ENCODE measurements around the gene GBGT1.

GBGT1 gene

DNA sequence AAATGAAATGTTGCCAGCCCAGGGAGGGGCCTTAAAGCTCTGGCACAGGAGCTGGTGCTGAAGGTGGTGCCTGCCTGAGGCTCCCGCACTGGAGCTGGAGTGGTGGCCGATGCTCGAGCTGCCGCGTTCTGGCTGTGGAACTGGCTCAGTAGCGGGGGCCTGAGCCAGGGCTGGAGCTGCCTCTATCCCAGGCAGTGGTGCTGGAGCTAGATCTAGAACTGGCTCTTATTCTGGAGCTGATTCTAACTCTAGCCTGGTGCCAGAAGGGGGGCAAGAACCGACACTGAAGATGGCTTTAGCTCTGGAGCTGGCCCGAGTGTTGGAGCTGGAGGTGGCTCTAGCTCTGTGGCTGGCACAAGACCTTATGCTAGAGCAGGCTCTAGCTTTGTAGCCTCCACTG lies 26.1 kb upstream of the GBGT1 start:
- H3K27ac ChIP-seq (ENCODE audit: low read length) = no peak overlapping the region
- H3K9me3 ChIP-seq (ENCODE audit: control insufficient read depth in 1 of 2, low read length in 2 of 2) = no peaks in the 10 kb centered on the region
- no peaks in the 10 kb centered on the region for H3K36me3 ChIP-seq (ENCODE audit: control insufficient read depth in 1 of 2, insufficient read depth in 2 of 2, low read length in 2 of 2)
- H3K27me3 ChIP-seq (ENCODE audit: low read depth, low read length) = no peaks in the 10 kb centered on the region
- peaks cover 0 to 2% of the 10 kb centered on the region in 2 donors for H3K4me1 ChIP-seq (ENCODE audit: control insufficient read depth in 1 of 2, insufficient read depth in 2 of 2, low read length in 2 of 2)
- no peak overlapping the region for H3K4me3 ChIP-seq (ENCODE audit: low read depth in 1 of 2, low read length in 2 of 2)

DNA sequence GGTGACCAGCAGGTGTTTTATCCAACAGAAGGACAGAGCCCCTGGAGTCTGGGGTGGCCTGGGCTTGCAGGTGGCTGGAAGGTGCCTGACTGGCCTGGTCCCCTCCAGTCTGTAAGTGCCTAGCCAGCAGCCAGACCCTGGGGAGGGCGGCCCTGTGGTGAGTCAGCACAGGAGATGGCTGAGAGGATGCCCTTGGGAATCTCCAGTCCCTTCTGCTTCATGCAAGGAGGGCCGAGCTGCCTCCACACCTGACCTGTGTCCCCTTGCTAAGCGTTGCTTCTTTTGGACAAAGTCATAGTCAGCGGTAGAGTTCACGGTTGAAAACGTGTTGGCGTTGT lies 25.1 kb upstream of the GBGT1 start:
- Histone ChIP-seq H3K27me3 (ENCODE audit: low read depth, low read length) (no peaks in the 10 kb centered on the region), H3K36me3 (ENCODE audit: control insufficient read depth in 1 of 2, insufficient read depth in 2 of 2, low read length in 2 of 2) (no peaks in the 10 kb centered on the region), H3K27ac (ENCODE audit: low read length) (no peak overlapping the region), H3K4me1 (ENCODE audit: control insufficient read depth in 1 of 2, insufficient read depth in 2 of 2, low read length in 2 of 2) (peaks cover 0 to 4% of the 10 kb centered on the region in 2 donors), H3K4me3 (ENCODE audit: low read depth in 1 of 2, low read length in 2 of 2) (no peak overlapping the region), H3K9me3 (ENCODE audit: control insufficient read depth in 1 of 2, low read length in 2 of 2) (no peaks in the 10 kb centered on the region)

DNA sequence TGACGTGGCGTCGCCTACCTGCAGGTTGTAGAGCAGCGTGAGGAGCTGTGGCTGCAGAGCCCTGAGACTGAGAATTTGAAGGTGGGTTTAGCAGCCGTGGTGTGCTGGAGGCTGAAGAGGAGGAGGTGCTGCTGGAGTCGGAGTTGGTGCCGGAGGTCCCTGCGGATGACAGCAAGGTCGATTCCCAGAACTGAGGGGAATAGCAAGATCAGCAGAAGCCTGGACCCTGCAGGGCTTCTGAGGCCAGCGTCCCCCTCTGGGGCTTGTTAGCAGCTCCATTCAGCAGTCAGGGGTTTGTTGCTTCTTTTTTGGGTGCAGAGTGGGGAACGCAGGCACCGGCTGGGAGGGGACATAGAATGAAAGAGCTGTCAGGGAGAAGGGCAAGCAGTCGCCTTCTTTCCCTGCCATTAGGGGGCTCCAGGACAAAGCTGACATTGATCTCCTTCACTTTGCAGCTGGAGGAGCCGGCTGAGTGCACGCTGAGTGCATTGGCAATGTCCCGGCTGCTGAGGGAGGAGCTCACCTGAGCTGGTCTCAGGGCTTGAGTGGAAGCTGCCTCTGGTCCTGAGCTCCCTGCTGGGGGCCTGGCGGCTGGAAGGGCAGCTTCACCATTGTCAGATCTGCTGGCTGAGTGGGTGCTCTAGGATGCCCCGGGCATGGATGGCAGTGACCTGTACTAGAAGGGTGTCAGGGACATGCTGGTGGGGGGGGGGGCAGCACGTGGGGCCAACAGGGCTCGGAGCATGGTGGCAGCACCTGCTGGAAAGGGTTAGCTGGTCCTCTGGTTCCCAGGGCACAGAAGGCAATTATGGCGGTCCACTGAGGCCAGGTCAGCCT lies 24.5 kb upstream of the GBGT1 start:
- no peaks in the 10 kb centered on the region for H3K27me3 ChIP-seq (ENCODE audit: low read depth, low read length)
- no peaks in the 10 kb centered on the region for H3K36me3 ChIP-seq (ENCODE audit: control insufficient read depth in 1 of 2, insufficient read depth in 2 of 2, low read length in 2 of 2)
- H3K27ac ChIP-seq (ENCODE audit: low read length) = no peak overlapping the region
- no peak overlapping the region for H3K4me3 ChIP-seq (ENCODE audit: low read depth in 1 of 2, low read length in 2 of 2)
- H3K9me3 ChIP-seq (ENCODE audit: control insufficient read depth in 1 of 2, low read length in 2 of 2) = no peaks in the 10 kb centered on the region
- peaks cover 0 to 4% of the 10 kb centered on the region in 2 donors for H3K4me1 ChIP-seq (ENCODE audit: control insufficient read depth in 1 of 2, insufficient read depth in 2 of 2, low read length in 2 of 2)

DNA sequence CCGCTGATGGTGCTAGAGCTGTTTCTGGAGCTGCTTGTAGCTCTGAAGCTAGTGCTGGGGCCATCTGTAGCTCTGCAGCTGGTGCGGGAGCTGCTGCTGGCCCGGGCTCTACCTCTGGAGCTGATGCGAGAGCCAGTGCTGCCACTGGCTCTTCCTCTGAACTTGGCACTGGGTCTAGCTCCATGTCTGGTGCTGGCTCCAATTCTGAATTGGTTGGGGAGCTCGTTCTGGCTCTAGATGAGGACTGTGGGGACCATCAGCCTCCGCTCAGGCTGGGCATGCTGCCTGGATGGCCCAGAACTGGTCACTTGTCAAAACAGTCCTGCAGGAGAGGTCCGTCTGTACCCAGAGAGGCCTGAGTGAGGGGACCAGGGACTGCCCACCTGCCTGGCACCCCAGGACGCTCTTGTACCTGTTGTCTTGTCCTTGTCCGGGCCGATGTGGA lies 23.9 kb upstream of the GBGT1 start:
- Histone ChIP-seq H3K36me3 (ENCODE audit: control insufficient read depth in 1 of 2, insufficient read depth in 2 of 2, low read length in 2 of 2) (no peaks in the 10 kb centered on the region), H3K4me1 (ENCODE audit: control insufficient read depth in 1 of 2, insufficient read depth in 2 of 2, low read length in 2 of 2) (peaks cover 0 to 4% of the 10 kb centered on the region in 2 donors), H3K9me3 (ENCODE audit: control insufficient read depth in 1 of 2, low read length in 2 of 2) (no peaks in the 10 kb centered on the region), H3K4me3 (ENCODE audit: low read depth in 1 of 2, low read length in 2 of 2) (no peak overlapping the region), H3K27ac (ENCODE audit: low read length) (no peak overlapping the region), H3K27me3 (ENCODE audit: low read depth, low read length) (no peaks in the 10 kb centered on the region)

DNA sequence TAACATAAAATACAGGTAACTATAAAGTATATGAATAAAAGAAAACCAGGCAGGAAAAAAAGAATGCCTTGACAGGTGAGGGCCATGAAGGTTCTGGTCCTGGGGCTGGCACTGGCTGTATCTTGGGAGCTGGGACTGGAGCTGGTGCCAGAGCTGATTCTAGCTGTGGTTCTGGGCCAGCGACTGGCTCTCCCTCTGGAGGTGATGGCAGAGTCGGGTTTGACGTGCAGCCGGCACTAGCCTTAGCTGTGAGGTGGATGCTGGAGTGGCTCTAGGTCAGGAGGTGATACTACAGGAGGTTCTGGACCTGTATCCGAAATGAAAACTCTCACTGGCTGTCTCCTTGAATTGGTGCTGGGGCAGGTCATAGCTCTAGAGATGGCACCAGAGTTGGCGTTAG lies 23.0 kb upstream of the GBGT1 start:
- Histone ChIP-seq H3K9me3 (ENCODE audit: control insufficient read depth in 1 of 2, low read length in 2 of 2) (no peaks in the 10 kb centered on the region), H3K4me1 (ENCODE audit: control insufficient read depth in 1 of 2, insufficient read depth in 2 of 2, low read length in 2 of 2) (peaks cover 0 to 4% of the 10 kb centered on the region in 2 donors), H3K4me3 (ENCODE audit: low read depth in 1 of 2, low read length in 2 of 2) (no peak overlapping the region), H3K27ac (ENCODE audit: low read length) (no peak overlapping the region), H3K36me3 (ENCODE audit: control insufficient read depth in 1 of 2, insufficient read depth in 2 of 2, low read length in 2 of 2) (no peaks in the 10 kb centered on the region), H3K27me3 (ENCODE audit: low read depth, low read length) (no peaks in the 10 kb centered on the region)

DNA sequence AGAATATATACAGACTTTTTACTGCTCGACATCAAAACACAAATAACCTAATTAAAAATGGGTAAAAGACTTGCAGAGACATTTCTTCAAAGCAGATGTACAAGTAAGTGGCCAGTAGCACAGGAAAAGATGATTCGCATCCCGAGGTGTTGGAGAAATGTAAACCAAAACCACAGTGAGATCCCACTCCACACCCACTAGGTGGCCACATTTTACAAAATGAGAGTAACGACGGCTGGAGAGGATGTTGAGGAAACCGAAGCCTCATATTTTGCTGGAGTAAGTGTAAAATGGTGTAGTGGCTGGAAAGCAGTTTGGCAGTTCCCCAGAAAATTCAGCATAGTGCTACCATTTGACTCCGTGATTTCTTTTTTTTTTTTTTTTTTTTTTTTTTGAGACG lies 21.3 kb upstream of the GBGT1 start:
- H3K27me3 ChIP-seq (ENCODE audit: low read depth, low read length) = no peaks in the 10 kb centered on the region
- H3K36me3 ChIP-seq (ENCODE audit: control insufficient read depth in 1 of 2, insufficient read depth in 2 of 2, low read length in 2 of 2) = no peaks in the 10 kb centered on the region
- H3K9me3 ChIP-seq (ENCODE audit: control insufficient read depth in 1 of 2, low read length in 2 of 2) = no peaks in the 10 kb centered on the region
- H3K4me3 ChIP-seq (ENCODE audit: low read depth in 1 of 2, low read length in 2 of 2) = no peak overlapping the region
- peaks cover 0 to 4% of the 10 kb centered on the region in 2 donors for H3K4me1 ChIP-seq (ENCODE audit: control insufficient read depth in 1 of 2, insufficient read depth in 2 of 2, low read length in 2 of 2)
- no peak overlapping the region for H3K27ac ChIP-seq (ENCODE audit: low read length)

DNA sequence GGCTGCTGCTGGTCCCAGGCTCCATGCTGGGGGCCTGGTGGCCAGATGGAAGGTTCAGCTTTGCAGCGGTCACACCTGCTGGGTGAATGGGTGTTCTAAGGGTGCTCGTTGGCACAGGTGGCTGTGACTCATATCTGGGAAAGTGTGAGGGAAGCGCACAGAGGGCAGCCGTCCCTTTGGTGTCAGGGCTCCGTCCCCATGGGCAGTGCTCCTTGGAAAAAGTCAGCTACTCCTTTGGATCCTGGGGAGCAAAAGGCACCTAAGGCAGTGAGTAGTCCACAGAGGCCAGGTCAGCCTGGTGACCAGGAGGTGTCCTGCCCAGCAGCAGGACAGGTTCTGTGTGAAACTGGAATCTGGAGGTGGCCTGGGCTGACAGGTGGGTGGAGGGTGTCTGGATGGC lies 18.4 kb upstream of the GBGT1 start:
- Histone ChIP-seq H3K27ac (ENCODE audit: low read length) (no peak overlapping the region), H3K4me3 (ENCODE audit: low read depth in 1 of 2, low read length in 2 of 2) (no peak overlapping the region), H3K36me3 (ENCODE audit: control insufficient read depth in 1 of 2, insufficient read depth in 2 of 2, low read length in 2 of 2) (no peaks in the 10 kb centered on the region), H3K27me3 (ENCODE audit: low read depth, low read length) (no peaks in the 10 kb centered on the region), H3K9me3 (ENCODE audit: control insufficient read depth in 1 of 2, low read length in 2 of 2) (no peaks in the 10 kb centered on the region), H3K4me1 (ENCODE audit: control insufficient read depth in 1 of 2, insufficient read depth in 2 of 2, low read length in 2 of 2) (peaks cover 0 to 4% of the 10 kb centered on the region in 2 donors)

DNA sequence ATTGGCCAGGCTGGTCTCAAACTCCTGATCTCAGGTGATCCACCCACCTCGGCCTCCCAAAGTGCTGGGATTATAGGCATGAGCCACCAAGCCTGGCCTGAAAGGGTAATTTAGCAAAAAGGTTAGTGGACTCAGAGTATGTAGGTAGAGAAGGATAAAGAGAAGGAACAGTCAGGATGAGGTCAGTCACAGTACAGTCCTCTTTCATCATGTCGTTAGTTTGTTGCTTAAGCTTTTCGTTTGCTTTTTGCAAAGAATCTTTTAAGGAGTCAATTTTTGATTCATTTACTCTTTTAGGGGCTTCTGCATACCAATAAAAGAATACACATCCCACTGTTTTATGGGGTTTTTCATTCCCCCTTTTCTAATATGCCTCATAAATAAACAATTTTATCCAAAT lies 17.8 kb upstream of the GBGT1 start:
- Histone ChIP-seq H3K27ac (ENCODE audit: low read length) (no peak overlapping the region), H3K27me3 (ENCODE audit: low read depth, low read length) (no peaks in the 10 kb centered on the region), H3K4me1 (ENCODE audit: control insufficient read depth in 1 of 2, insufficient read depth in 2 of 2, low read length in 2 of 2) (peaks cover 0 to 4% of the 10 kb centered on the region in 2 donors), H3K36me3 (ENCODE audit: control insufficient read depth in 1 of 2, insufficient read depth in 2 of 2, low read length in 2 of 2) (no peaks in the 10 kb centered on the region), H3K4me3 (ENCODE audit: low read depth in 1 of 2, low read length in 2 of 2) (no peak overlapping the region), H3K9me3 (ENCODE audit: control insufficient read depth in 1 of 2, low read length in 2 of 2) (no peaks in the 10 kb centered on the region)

DNA sequence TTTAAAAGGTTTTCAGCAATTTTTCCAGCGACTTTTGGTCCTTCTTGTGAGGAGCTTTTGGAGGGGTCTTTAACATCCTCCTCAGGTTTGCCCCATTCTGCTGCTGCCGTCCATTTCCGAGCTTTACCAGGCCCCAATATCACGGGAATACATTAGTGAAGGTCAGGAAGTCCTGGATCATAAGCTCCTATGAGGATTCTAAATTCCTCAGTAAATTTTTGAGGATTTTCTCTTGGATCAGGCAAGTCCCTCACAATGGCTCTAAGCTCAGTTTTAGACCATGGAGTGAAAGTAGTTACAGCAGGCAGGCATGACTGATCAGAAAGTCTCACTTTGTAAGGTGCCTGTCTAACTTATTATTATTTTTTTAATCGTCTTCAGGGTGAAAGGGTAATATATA lies 17.2 kb upstream of the GBGT1 start:
- H3K9me3 ChIP-seq (ENCODE audit: control insufficient read depth in 1 of 2, low read length in 2 of 2) = no peaks in the 10 kb centered on the region
- H3K4me3 ChIP-seq (ENCODE audit: low read depth in 1 of 2, low read length in 2 of 2) = no peak overlapping the region
- H3K36me3 ChIP-seq (ENCODE audit: control insufficient read depth in 1 of 2, insufficient read depth in 2 of 2, low read length in 2 of 2) = no peaks in the 10 kb centered on the region
- H3K27me3 ChIP-seq (ENCODE audit: low read depth, low read length) = no peaks in the 10 kb centered on the region
- no peak overlapping the region for H3K27ac ChIP-seq (ENCODE audit: low read length)
- peaks cover 0 to 4% of the 10 kb centered on the region in 2 donors for H3K4me1 ChIP-seq (ENCODE audit: control insufficient read depth in 1 of 2, insufficient read depth in 2 of 2, low read length in 2 of 2)

DNA sequence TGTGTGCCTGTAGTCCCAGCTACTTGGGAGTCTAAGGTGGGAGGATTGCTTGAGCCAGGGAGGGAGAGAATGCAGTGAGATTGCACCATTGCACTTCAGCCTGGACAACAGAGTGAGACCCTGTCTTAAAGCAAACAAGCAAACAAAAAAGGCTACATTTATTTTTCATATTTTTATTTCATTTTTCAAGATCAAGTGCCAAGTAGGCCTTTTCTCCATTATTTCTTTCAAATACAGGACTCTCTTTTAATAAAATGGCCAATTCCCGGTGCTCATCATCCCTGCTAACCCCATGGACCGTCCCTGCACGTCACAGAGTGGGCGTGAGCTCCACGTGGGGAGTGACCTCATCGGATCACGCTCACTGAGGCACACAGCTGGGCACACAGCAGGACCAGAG lies 9.3 kb upstream of the GBGT1 start:
- H3K27me3 ChIP-seq (ENCODE audit: low read depth, low read length) = no peaks in the 10 kb centered on the region
- no peaks in the 10 kb centered on the region for H3K9me3 ChIP-seq (ENCODE audit: control insufficient read depth in 1 of 2, low read length in 2 of 2)
- H3K4me3 ChIP-seq (ENCODE audit: low read depth in 1 of 2, low read length in 2 of 2) = no peak overlapping the region
- no peak overlapping the region for H3K27ac ChIP-seq (ENCODE audit: low read length)
- no peaks in the 10 kb centered on the region for H3K4me1 ChIP-seq (ENCODE audit: control insufficient read depth in 1 of 2, insufficient read depth in 2 of 2, low read length in 2 of 2)
- no peaks in the 10 kb centered on the region for H3K36me3 ChIP-seq (ENCODE audit: control insufficient read depth in 1 of 2, insufficient read depth in 2 of 2, low read length in 2 of 2)

DNA sequence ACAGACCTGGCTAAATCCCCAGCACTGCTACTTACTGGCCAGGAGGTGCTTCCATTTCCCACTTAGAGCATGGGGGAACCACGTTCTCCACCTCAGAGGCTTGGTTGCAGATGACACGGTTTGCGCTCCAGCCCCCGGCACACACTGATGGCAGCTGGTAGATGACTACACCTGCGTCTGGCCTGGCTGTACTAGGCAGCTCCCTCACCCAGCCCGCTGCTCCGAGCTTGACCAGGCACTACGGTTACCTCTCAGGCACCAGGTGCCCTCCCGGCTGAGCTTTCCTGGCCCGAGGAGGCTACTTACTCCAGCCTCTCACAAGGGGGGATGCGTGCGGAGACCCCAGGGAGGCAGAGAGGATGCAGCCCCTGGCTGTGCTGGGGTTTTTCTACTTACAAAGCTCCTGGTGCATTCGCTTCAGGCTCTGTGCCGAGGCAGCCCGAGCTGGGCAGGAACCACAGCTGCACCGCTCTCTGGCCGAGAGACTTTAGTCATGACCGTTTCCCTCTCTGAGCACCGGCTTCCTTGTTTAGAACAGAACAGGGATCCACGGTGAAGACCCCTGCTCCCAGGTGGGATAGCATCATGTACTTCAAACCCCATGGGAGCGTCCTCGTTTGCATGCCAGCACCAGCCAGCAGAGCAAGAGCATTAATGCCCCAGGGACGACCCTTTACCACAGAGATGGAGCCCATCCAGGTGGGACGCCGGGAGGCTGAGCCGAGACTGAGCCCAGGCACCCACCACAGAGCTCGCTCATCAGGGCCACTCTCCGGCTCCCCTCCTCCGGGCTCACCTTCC lies 7.6 kb upstream of the GBGT1 start:
- H3K4me3 ChIP-seq (ENCODE audit: low read depth in 1 of 2, low read length in 2 of 2) = no peak overlapping the region
- H3K9me3 ChIP-seq (ENCODE audit: control insufficient read depth in 1 of 2, low read length in 2 of 2) = no peaks in the 10 kb centered on the region
- H3K27ac ChIP-seq (ENCODE audit: low read length) = no peak overlapping the region
- H3K36me3 ChIP-seq (ENCODE audit: control insufficient read depth in 1 of 2, insufficient read depth in 2 of 2, low read length in 2 of 2) = no peaks in the 10 kb centered on the region
- no peaks in the 10 kb centered on the region for H3K27me3 ChIP-seq (ENCODE audit: low read depth, low read length)
- no peaks in the 10 kb centered on the region for H3K4me1 ChIP-seq (ENCODE audit: control insufficient read depth in 1 of 2, insufficient read depth in 2 of 2, low read length in 2 of 2)

Measured in muscle layer of duodenum (tissue), 2 donors.